ENCODE results near the gene PAIP2B. TPM values are rescaled to one million over a fixed set of nuclear protein-coding genes. Genes with fewer than 3 reads are reported as not detected.

Gene PAIP2B
- total RNA-seq, 1 experiment from 2014 or later = 5.9 TPM

DNA sequence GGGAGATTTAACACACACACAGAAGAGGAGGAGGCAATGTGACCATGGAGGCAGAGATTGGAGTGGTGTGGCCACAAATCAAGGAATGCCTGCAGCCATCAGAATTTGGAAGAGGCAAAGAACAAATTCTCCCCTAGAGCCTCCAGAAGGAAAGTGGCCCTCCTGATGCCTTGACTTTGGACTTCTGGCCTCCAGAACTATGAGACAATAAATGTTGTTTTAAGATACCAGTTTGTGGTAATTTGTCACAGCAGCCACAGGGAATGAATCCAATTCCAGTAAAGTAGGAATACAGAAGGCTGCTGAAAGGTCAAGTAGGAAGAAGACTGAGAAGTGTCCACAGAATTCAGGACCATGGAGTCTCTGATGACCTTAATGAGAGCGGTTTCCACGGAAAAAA, 18.1 kb downstream of the PAIP2B start:
- Histone ChIP-seq H3K4me2 (ENCODE audit: low read length) (no peak overlapping the region), H3K79me2 (ENCODE audit: insufficient read depth, low read length) (no peaks in the 10 kb centered on the region), H3K9me2 (ENCODE audit: insufficient read depth) (0 out of 2 replicates have a peak, but pooled peaks cover 2% of the 10 kb centered on the region), H2AFZ (ENCODE audit: low read depth, low read length, poor library complexity, severe bottlenecking) (no peak overlapping the region), H3K4me1 (ENCODE audit: control insufficient read depth in 1 of 2, insufficient read depth in 2 of 2, low read length in 2 of 2) (no peaks in the 10 kb centered on the region), H4K20me1 (ENCODE audit: insufficient read depth) (no peaks in the 10 kb centered on the region), H3K9ac (ENCODE audit: low read length) (no peak overlapping the region), H3K4me3 (replicated peaks in 1 of 2; ENCODE audit: low read depth in 1 of 2, low read length in 2 of 2) (no peak overlapping the region), H3K36me3 (ENCODE audit: control insufficient read depth in 1 of 2, insufficient read depth in 2 of 2, low read length in 2 of 2) (no peaks in the 10 kb centered on the region), H3K9me3 (ENCODE audit: control insufficient read depth in 1 of 2, insufficient read depth in 1 of 2, low read depth in 1 of 2, low read length in 2 of 2) (no peaks in the 10 kb centered on the region), H3K27me3 (ENCODE audit: insufficient read depth, low read length) (no peaks in the 10 kb centered on the region), H3K27ac (ENCODE audit: low read depth, low read length) (no peak overlapping the region)
- intact Hi-C loops (cut with micrococcal nuclease) = no loop called here
- DNase-seq (ENCODE audit: low read depth, low spot score) (no peak), ATAC-seq (no peak)
- TF ChIP-seq POLR2AphosphoS5 (IDR thresholded peaks at IDR 0.05; ENCODE audit: low read depth, low read length) (no peak), JUND (IDR thresholded peaks at IDR 0.05) (no peak), ELF1 (IDR thresholded peaks at IDR 0.05; ENCODE audit: borderline replicate concordance, low read depth) (no peak), POLR2A (IDR thresholded peaks at IDR 0.05; ENCODE audit: borderline replicate concordance, extremely low read depth, insufficient read depth, insufficient read length) (no peak), CEBPB (IDR thresholded peaks at IDR 0.05; ENCODE audit: low read depth) (no peak), ZNF274 (IDR thresholded peaks at IDR 0.05; ENCODE audit: low read depth, low read length) (no peak), YY1 (IDR thresholded peaks at IDR 0.05; ENCODE audit: extremely low read depth, insufficient replicate concordance, low read depth, low read length) (no peak), SRF (IDR thresholded peaks at IDR 0.05; ENCODE audit: low read depth) (no peak), EZH2phosphoT487 (IDR thresholded peaks at IDR 0.05; ENCODE audit: borderline replicate concordance) (no peak), RAD21 (IDR thresholded peaks at IDR 0.05; ENCODE audit: low read depth) (no peak), TCF7L2 (IDR thresholded peaks at IDR 0.05; ENCODE audit: borderline replicate concordance, extremely low read depth, insufficient read depth, insufficient read length) (no peak), EGR1 (IDR thresholded peaks at IDR 0.05; ENCODE audit: low read depth) (no peak)
- TF ChIP-seq, protein P1, sequence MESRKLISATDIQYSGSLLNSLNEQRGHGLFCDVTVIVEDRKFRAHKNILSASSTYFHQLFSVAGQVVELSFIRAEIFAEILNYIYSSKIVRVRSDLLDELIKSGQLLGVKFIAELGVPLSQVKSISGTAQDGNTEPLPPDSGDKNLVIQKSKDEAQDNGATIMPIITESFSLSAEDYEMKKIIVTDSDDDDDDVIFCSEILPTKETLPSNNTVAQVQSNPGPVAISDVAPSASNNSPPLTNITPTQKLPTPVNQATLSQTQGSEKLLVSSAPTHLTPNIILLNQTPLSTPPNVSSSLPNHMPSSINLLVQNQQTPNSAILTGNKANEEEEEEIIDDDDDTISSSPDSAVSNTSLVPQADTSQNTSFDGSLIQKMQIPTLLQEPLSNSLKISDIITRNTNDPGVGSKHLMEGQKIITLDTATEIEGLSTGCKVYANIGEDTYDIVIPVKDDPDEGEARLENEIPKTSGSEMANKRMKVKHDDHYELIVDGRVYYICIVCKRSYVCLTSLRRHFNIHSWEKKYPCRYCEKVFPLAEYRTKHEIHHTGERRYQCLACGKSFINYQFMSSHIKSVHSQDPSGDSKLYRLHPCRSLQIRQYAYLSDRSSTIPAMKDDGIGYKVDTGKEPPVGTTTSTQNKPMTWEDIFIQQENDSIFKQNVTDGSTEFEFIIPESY (IDR thresholded peaks at IDR 0.05; ENCODE audit: extremely low read depth, insufficient replicate concordance, low read length) = no peak
- TF ChIP-seq, protein P2, sequence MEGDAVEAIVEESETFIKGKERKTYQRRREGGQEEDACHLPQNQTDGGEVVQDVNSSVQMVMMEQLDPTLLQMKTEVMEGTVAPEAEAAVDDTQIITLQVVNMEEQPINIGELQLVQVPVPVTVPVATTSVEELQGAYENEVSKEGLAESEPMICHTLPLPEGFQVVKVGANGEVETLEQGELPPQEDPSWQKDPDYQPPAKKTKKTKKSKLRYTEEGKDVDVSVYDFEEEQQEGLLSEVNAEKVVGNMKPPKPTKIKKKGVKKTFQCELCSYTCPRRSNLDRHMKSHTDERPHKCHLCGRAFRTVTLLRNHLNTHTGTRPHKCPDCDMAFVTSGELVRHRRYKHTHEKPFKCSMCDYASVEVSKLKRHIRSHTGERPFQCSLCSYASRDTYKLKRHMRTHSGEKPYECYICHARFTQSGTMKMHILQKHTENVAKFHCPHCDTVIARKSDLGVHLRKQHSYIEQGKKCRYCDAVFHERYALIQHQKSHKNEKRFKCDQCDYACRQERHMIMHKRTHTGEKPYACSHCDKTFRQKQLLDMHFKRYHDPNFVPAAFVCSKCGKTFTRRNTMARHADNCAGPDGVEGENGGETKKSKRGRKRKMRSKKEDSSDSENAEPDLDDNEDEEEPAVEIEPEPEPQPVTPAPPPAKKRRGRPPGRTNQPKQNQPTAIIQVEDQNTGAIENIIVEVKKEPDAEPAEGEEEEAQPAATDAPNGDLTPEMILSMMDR (IDR thresholded peaks at IDR 0.05 in 2 of 3, conservative IDR thresholded peaks at IDR 0.05 in 1 of 3; ENCODE audit: borderline replicate concordance in 1 of 3, insufficient read depth in 1 of 3, low read depth in 2 of 3, low read length in 2 of 3) = no peak
- TF ChIP-seq, protein P3, sequence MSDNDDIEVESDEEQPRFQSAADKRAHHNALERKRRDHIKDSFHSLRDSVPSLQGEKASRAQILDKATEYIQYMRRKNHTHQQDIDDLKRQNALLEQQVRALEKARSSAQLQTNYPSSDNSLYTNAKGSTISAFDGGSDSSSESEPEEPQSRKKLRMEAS (IDR thresholded peaks at IDR 0.05) = no peak
- ChIA-PET POLR2A (no interaction called here), RAD21 (ENCODE audit: low non-redundant PET in 1 of 2, low total read pairs in 2 of 2, uncharacterized antibody in 2 of 2, unreplicated experiment in 2 of 2) (no interaction called here), CTCF (no interaction called here)
- BruUV-seq (replicated peaks) = no TSS peak
